Spleen (tissue), 11 donors: Measurements from ENCODE around the gene GPC3. TPM values are rescaled to one million over a fixed set of nuclear protein-coding genes. Genes with fewer than 3 reads are reported as not detected.

ENCODE experiments used
- DNase-seq: peaks from one replicate; pipeline ENCODE4 v3.0.0-alpha.2; 2020
- H3K27ac ChIP-seq, 8 donors: fragments of 200-600 bp; sonication (generic) in 7 of 8; 1 replicate in 4 of 8; 2 replicates in 4 of 8; pipeline versions ENCODE4 v1.5.0 to v1.8.0; 2016 to 2021; ENCODE audit warnings: inconsistent platforms in 4 of 8, mild to moderate bottlenecking in 4 of 8, moderate library complexity in 1 of 8
- H3K27me3 ChIP-seq, 7 donors: fragments of 200-600 bp; sonication (generic) in 6 of 7; replicated peaks in 1 of 7; 1 replicate in 4 of 7; 2 replicates in 3 of 7; pipeline versions ENCODE4 v1.5.0 to v1.8.0; 2016 to 2021; ENCODE audit warnings: inconsistent platforms in 3 of 7, mild to moderate bottlenecking in 1 of 7
- H3K36me3 ChIP-seq, 6 donors: fragments of 200-600 bp; sonication (generic) in 5 of 6; 1 replicate in 4 of 6; 2 replicates in 2 of 6; pipeline versions ENCODE4 v1.5.0 to v1.8.0; 2016 to 2021; ENCODE audit warnings: inconsistent platforms in 2 of 6
- H3K4me1 ChIP-seq, 6 donors: fragments of 200-600 bp; sonication (generic) in 5 of 6; 1 replicate in 3 of 6; 2 replicates in 3 of 6; pipeline versions ENCODE4 v1.5.0 to v1.8.0; 2016 to 2021; ENCODE audit warnings: inconsistent platforms in 3 of 6
- H3K4me3 ChIP-seq, 8 donors: fragments of 200-600 bp; sonication (generic) in 7 of 8; 1 replicate in 4 of 8; 2 replicates in 4 of 8; pipeline versions ENCODE4 v1.5.0 to v1.8.0; 2016 to 2021; ENCODE audit warnings: inconsistent platforms in 4 of 8, mild to moderate bottlenecking in 4 of 8, moderate library complexity in 2 of 8
- H3K9me3 ChIP-seq, 8 donors: fragments of 200-600 bp; sonication (generic) in 7 of 8; 1 replicate in 4 of 8; 2 replicates in 4 of 8; pipeline versions ENCODE4 v1.5.0 to v1.8.0; 2016 to 2021; ENCODE audit warnings: inconsistent platforms in 4 of 8
- CTCF ChIP-seq, 11 experiments: fragments of 200-600 bp in 7 of 11; fragments of 450-650 bp in 4 of 11; sonication (generic) in 4 of 11; IDR thresholded peaks in 8 of 11; conservative IDR thresholded peaks in 3 of 11; 1 replicate in 7 of 11; 2 replicates in 4 of 11; pipeline versions ENCODE4 v1.4.0 to v1.8.0; 2016 to 2021; ENCODE audit warnings: antibody characterized with exemption in 11 of 11, inconsistent platforms in 4 of 11, mild to moderate bottlenecking in 1 of 11
- POLR2A ChIP-seq, 3 donors: fragments of 450-650 bp; IDR thresholded peaks; one replicate each; pipeline ENCODE4 v1.5.1; 2017; ENCODE audit warnings: antibody characterized with exemption in 3 of 3, mild to moderate bottlenecking in 1 of 3
- POLR2AphosphoS5 ChIP-seq, 3 donors: sonication (generic); formaldehyde crosslinking; IDR thresholded peaks; one replicate each; pipeline ENCODE4 v1.5.1; 2017; ENCODE audit warnings: antibody characterized with exemption in 3 of 3
- WGBS, 5 donors: extraction: QIAGEN DNeasy Blood & Tissue Kit in 3 of 5; methylation state at CpG; one replicate each; pipeline versions ENCODE4 v1.1.5 to v1.1.7; 2013 to 2018; 5-methylcytosine and 5-hydroxymethylcytosine counted together
- intact Hi-C: fragments of 100-400 bp; cut with DNase I; formaldehyde crosslinking; loops from one replicate; pipeline ENCODE4 v1.15.0; 2023; ENCODE audit warnings: low total_unique reads
- polyA plus RNA-seq, 3 donors: library from polyadenylated mRNA; stranded (reverse); fragments of 200-250 nt; gene quantifications; one replicate each; pipeline ENCODE4 v1.2.1, GENCODE V29; 2013
- total RNA-seq, 7 donors: library from RNA; depleted of rRNA in 3 of 7; stranded (reverse); fragments of >200 nt in 3 of 7; fragmentation: NEBNext Ultra II Directional in 4 of 7; extraction: Animal tissue kit (Norgen Biotek cat#: 25700) in 4 of 7; gene quantifications; one replicate each; pipeline versions ENCODE4 v1.1.0 to v1.2.1, GENCODE V29; 2016 to 2021
- donor health status: healthy with polysubstance abuse.
- donor health status: DM: no; HTN: no; CAD: no; lungs with moderate emphysema.
- donor health status: DM: no; HTN: no; CAD: no.
- donor health status: Bipolar disorder and iron deficiency.
- donor health status: healthy.
- donor health status: DM: no; HTN: no; CAD: no.
- donor health status: DM: yes; HTN: yes; CAD: no.

Gene GPC3
- total and polyA plus RNA-seq, 10 donors, result 0.41 to 3.3 (median 1.5) TPM

GRCh38 chrX:133543654-133544053 is 441.7 kb downstream of the GPC3 start:
- H3K9me3 ChIP-seq, result no peaks in the 10 kb centered on the region
- TF ChIP-seq POLR2A (IDR thresholded peaks at IDR 0.05) (no peak), POLR2AphosphoS5 (IDR thresholded peaks at IDR 0.05) (no peak), CTCF (IDR thresholded peaks at IDR 0.05 in 8 of 11, conservative IDR thresholded peaks at IDR 0.05 in 3 of 11) (no peak)
- intact Hi-C loops, result no loop called here
- 79 to 92% (median 84%) methylated on average over 2 of the region's 2 CpGs for WGBS, 5 donors
- no peak for DNase-seq
- H3K4me3 ChIP-seq, result no peak overlapping the region
- no peaks in the 10 kb centered on the region for H3K4me1 ChIP-seq
- no peak overlapping the region for H3K27ac ChIP-seq
- H3K27me3 ChIP-seq, result no peaks in the 10 kb centered on the region
- no peaks in the 10 kb centered on the region for H3K36me3 ChIP-seq

GRCh38 chrX:133542476-133542875 is 442.9 kb downstream of the GPC3 start:
- intact Hi-C loops, result no loop called here
- TF ChIP-seq POLR2AphosphoS5 (IDR thresholded peaks at IDR 0.05) (no peak), CTCF (IDR thresholded peaks at IDR 0.05 in 8 of 11, conservative IDR thresholded peaks at IDR 0.05 in 3 of 11) (no peak), POLR2A (IDR thresholded peaks at IDR 0.05) (no peak)
- H3K36me3 ChIP-seq, result no peaks in the 10 kb centered on the region

GRCh38 chrX:133541021-133541420 is 444.4 kb downstream of the GPC3 start:
- Histone ChIP-seq H3K9me3 (no peaks in the 10 kb centered on the region), H3K27me3 (no peaks in the 10 kb centered on the region), H3K4me1 (no peaks in the 10 kb centered on the region), H3K27ac (no peak overlapping the region), H3K36me3 (no peaks in the 10 kb centered on the region), H3K4me3 (no peak overlapping the region)
- no peak for DNase-seq
- intact Hi-C loops, result no loop called here
- TF ChIP-seq POLR2A (IDR thresholded peaks at IDR 0.05), result no peak
- TF ChIP-seq POLR2AphosphoS5 (IDR thresholded peaks at IDR 0.05), result no peak
- no peak for TF ChIP-seq CTCF (IDR thresholded peaks at IDR 0.05 in 8 of 11, conservative IDR thresholded peaks at IDR 0.05 in 3 of 11)

More at GRCh38 chrX:133542476-133542875, 442.9 kb downstream of the GPC3 start:
- H3K27ac ChIP-seq, result no peak overlapping the region
- 55 to 90% (median 71%) methylated on average over 2 to 3 of the region's 3 CpGs for WGBS, 5 donors
- no peaks in the 10 kb centered on the region for H3K9me3 ChIP-seq
- H3K4me1 ChIP-seq, result no peaks in the 10 kb centered on the region
- no peak for DNase-seq
- H3K27me3 ChIP-seq, result no peaks in the 10 kb centered on the region
- H3K4me3 ChIP-seq, result no peak overlapping the region

DNA sequence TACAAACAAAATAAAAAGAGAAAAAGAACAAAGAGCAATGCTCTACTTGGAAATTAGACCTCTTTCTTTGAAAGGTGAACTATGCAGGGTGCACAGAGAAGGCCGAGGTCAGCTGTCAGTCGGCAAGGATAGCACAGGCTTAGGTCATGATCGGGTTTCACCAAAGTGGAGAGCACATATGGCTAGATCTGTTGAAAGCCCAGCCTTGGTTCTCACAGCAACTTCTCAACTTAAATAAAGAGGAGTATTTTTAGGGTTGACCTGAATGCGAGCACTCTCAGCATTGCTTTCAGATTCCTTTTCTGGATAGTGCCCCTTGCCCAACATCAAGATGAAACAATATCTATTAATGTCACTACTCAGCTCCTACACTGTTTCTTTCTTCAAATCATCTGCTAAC is 447.2 kb downstream of the GPC3 start:
- no peaks in the 10 kb centered on the region for H3K4me1 ChIP-seq
- no peaks in the 10 kb centered on the region for H3K36me3 ChIP-seq
- no peak overlapping the region for H3K27ac ChIP-seq
- no peaks in the 10 kb centered on the region for H3K9me3 ChIP-seq
- TF ChIP-seq CTCF (IDR thresholded peaks at IDR 0.05 in 8 of 11, conservative IDR thresholded peaks at IDR 0.05 in 3 of 11), result no peak
- no peak for TF ChIP-seq POLR2A (IDR thresholded peaks at IDR 0.05)
- TF ChIP-seq POLR2AphosphoS5 (IDR thresholded peaks at IDR 0.05), result no peak
- no peaks in the 10 kb centered on the region for H3K27me3 ChIP-seq
- intact Hi-C loops, result no loop called here
- DNase-seq, result no peak
- 83 to 97% (median 85%) methylated on average over 4 of the region's 4 CpGs for whole genome bisulfite sequencing, 5 donors
- no peak overlapping the region for H3K4me3 ChIP-seq
